Mesenteric fat pad (tissue), 1 donor: ENCODE measurements around the gene ARHGAP45. TPM values are rescaled to one million over a fixed set of nuclear protein-coding genes. Genes with fewer than 3 reads are reported as not detected.

Experiments
- DNase-seq: peaks from one replicate; pipeline ENCODE4 v3.0.0-alpha.2; 2020; ENCODE audit warnings: low spot score
- total RNA-seq: library from RNA; stranded (reverse); fragmentation: NEBNext Ultra II Directional; extraction: Animal tissue kit (Norgen Biotek cat#: 25700); gene quantifications from one replicate; pipeline ENCODE4 v1.2.1, GENCODE V29; 2021
- donor health status: DM: yes; HTN: yes; CAD: no.

ARHGAP45 gene
- total RNA-seq, 1 donor from 2014 or later = 25.5 TPM

DNA sequence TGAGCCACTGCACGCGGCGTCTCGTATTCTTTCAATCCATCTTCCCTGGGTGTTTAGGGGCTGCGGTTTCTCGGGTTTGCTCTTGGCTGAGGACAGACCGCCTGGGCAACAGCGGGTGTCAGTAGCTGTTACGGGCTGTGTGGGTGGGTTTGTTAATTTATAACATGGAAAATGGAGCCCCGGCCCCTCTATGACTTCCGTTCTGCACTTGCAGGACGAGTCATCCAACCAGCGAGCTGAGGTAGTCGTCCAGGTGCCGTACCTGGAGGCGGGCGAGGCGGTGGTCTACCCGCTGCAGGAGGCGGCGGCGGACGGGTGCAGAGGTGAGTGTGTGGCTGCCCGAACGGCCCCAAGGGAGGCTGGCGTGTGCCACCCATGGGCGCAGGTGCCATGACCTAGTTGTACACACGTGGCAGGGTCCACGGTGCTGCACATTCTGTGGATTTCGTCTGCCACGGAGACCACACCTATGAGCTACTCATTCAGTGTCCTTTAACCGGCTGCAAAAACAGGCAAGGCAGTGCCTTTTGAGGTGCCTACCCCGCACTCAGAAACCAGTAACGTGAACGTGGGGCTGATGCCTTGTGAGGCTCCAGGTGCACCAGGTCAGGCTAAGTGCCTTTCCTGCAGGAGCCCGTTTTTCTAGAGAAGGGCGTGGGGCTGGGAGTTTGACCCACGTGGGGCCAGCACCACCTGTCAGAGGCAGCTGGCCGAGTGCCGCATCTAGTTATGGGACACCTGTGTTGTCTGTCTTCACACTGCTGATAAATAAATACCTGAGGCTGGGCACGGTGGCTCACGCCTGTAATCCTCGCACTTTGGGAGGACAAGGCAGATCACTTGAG is 17.3 kb downstream of the ARHGAP45 start:
- no peak for DNase-seq

- DNase-seq = no peak
These were observed 18.2 kb downstream of the ARHGAP45 start for GRCh38 chr19:1085053-1085658.

DNA sequence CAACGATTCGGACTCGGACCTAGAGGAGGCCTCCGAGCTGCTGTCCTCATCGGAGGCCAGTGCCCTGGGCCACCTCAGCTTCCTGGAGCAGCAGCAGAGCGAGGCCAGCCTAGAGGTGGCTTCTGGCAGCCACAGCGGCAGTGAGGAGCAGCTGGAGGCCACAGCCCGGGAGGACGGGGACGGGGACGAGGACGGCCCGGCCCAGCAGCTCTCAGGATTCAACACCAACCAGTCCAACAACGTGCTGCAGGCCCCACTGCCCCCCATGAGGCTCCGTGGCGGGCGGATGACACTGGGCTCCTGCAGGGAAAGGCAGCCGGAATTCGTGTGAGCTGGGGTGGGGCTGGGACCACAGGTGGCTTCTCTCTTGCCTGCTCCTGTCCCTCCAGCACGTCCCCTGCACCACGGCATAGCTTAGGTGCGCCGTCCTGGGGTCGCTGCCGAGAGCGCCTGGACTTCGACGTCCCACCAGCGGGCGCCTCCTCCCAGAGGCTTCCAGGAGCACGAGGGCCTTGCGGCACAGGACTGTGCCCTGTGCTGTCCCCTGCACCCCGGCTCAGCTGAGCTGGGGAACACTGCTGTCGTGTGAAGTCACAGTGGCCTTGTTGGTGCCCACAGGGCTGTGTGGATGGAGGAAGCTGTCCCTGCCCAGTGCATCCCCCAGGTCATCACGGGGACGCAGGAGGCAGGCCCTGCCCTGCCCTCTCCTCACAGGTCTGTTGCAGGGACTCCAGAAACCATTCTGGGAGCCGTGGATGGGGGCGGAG is 18.9 kb downstream of the ARHGAP45 start:
- no peak for DNase-seq

DNA sequence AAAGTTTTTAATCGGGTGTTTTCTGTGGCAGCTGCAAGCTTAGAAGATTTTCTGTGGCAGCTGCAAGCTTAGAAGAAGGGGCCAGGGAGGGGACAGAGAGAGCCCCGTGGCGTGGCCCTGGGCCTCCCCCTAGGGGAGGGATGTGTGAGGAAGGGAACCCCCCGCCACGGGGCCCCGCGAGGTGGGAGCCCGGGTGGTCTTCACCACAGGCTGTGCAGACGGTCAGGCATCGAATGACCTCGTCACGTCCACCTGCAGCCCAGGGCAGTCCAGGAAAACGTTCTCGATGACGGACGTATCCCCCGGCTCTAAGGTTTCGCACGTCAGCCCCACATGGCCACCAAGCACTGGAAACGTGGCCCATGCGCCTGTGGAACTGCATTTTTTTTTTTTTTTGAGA is 19.6 kb downstream of the ARHGAP45 start:
- DNase-seq = no peak

GRCh38 chr19:1087813-1088415 is 20.9 kb downstream of the ARHGAP45 start:
- no peak for DNase-seq

GRCh38 chr19:1088416-1089010 is 21.5 kb downstream of the ARHGAP45 start:
- no peak for DNase-seq

- no peak for DNase-seq
These were observed 22.3 kb downstream of the ARHGAP45 start for GRCh38 chr19:1089126-1089771.

DNA sequence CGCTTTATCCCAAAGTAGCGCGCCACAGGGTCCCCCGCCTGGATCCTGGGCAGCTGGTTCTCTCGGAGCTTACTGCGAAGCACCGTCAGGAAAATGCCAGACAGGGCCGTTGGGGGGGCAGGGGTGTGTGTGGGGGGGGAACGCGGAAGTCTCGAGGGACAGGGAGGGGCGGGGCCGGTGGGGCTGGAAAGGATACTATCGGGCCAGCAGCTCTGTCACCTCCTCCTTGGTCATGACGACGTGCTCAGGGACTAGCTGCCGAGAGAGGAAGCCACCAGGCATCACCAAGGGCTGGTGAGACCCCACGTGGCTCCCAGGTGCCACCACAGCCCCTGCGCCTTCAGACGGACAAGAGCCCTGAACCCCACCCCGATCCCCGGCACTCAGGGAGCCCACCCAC is 22.9 kb downstream of the ARHGAP45 start:
- DNase-seq = no peak

DNA sequence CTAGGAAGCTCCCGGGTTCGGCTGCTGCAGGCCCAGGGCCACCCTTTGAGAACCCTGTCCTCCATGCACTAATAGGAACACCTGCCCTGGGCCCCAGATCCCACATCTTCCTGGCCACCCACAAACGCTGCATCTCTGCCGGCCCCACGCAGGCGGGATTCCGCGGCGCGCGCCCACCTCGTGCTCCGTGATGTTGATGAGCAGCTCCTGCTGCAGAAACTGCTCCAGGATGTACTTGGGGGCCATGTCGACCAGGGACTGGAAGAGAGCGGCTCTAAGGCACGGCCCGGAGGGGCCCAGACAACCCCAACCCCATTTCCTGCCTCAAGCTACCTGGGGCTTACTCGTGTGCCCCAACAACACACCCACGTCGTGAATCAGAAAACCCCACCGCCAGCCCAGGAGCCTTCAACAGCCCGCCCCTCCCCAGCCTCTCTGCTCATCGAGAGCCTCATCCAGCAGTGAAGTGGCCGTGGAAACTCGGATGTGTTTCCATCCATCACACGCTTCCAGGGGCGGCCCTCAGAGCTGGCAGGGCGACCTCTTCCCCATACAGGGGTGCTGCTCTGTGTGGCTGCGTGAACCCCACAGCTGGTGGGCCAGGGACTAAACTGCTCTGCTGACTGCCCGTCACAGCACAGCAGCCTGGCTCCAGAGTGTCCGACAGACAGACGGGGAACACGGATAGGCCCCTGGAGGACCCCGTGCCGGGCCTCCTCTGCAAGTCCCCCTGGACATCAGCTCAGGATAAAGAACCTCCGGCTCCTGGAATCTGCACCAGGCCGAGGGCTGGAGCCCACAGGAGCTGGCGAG is 24.0 kb downstream of the ARHGAP45 start:
- DNase-seq = no peak

GRCh38 chr19:1091544-1092175 is 24.7 kb downstream of the ARHGAP45 start:
- no peak for DNase-seq

DNA sequence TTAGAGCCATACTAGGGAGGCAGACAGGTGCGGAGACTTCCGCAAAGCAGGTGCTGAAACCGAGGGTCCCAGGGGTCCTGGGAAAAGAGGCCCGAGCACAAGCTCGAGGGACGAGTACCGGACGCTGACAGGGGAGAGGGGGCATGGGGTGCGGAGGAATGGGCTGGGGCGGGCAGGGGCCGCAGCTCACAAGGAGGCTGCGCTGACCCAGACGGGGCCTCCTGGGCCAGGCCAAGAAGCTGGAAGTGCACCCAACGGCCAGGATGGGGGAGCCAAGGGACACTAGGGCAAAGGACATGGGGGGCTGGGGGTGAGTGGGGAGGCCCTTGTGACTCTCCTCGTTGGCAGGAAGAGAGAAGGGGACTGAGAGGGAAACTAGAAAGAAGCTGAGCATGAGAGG is 26.4 kb downstream of the ARHGAP45 start:
- no peak for DNase-seq

GRCh38 chr19:1093811-1094553 is 27.0 kb downstream of the ARHGAP45 start:
- no peak for DNase-seq

DNA sequence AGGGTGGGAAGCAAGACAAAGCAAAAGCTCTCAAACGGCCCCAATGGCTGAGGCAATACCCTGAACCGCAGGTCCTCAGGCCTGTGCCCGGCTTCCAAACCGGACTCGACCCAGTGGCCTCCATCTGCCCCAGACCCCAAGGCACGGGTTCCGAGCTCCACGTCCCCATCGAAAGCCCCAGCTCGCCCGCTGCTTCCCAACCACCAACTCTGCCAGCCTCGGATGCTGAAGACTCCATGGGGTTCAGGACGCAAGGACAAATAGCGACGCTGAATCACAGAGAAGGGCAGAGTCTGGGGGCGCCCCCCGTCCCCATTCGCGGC is 27.6 kb downstream of the ARHGAP45 start:
- no peak for DNase-seq

DNA sequence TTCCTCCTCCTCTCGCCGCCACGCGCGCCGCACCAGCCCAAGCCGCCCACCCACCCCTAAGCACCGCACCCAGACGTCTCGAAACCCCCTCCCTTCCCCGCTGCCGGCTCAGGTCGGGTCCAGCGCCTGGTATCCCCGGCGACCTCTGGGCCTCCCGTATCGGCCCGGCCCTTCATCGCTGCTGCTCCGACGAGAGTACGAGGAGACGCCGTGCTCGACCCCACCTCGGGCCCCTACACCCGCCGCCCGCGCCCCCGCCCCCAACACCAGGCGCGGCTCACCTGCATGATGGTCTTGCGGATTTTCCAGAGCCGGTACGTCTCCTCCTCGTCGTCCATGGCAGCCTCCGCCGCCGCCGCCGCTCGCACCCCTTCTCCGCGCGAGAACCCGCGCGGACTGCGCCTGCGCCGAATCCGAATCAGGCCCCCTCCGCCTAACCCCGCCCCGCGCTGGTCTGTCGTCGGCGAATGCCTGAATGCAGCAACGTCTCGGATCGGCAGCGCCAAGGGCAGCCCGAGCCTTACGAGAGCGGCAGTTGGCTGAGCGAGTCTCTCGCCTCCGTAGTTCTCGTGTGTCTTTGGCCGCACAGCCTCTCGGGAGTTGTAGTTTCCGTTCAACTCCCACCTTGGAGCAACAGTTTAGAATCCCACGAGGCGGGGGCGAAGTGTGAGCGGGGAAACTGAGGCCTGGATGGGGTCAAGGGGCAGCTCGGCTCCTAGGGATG is 28.2 kb downstream of the ARHGAP45 start, which contains the start of gene POLR2E:
POLR2E (minus strand) TSS at position 398 of the 724 bp plus-strand sequence; CDS start at position 338, 60 bp downstream.
- peak; percentile 99 for DNase-seq

GRCh38 chr19:1097810-1098176 is 30.8 kb downstream of the ARHGAP45 start:
- DNase-seq = no peak

DNA sequence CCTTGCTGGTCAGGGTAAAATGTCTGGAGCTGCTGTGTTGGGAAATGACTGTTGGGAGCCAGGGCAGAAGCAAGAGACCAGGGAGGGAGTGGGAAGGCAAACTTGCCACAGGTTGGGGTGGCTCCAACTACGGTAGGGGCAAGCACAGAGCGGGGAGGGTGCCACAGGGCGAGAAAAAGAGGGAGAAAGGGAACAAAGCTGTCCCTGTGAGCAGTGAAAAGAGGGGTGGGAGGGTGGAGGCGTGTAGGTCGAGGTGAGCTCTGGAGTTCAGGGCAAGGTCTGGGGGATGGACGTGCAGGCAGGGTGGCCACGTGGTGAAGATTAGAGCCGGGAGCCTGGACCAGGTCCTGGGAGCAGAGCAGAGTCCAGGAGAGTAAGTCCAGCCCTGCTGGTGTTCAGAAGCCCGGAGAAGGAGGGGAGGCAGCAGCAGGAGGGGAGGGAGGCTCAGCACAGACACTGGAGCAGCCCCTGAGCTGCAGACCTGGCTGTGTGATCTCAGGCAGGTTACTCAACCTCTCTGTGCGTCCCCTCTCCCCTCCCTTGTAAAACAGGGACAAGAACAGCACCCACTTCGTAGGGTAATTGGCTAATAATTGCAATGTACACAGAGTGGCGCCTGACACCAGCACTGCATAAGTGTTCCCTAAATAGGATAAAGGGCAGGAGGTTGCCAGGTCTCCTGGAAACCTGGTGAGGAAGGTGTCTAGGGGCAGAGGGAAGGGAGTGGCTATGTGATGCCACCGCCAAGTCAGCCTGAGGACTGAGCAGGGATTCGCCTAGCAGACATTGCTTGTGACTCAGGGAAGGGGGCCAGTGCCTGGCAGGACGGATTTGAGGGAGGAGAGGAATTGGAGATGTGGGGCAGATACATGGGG is 31.4 kb downstream of the ARHGAP45 start:
- DNase-seq = no peak

GRCh38 chr19:1101337-1101698 is 34.4 kb downstream of the ARHGAP45 start:
- no peak for DNase-seq
